Nephron progenitor cell (in vitro differentiated cells): Measurements from ENCODE around the gene KCNG1.
A peak's percentile ranks its signal among the peaks of the same experiment; 100 is the strongest.
"Not testable (repeated sequence)": the region's sequence is repeated elsewhere in the genome, so short reads cannot be mapped to it uniquely, and the experiment has no call there.

ENCODE experiments used
- DNase-seq: peaks from one replicate; pipeline ENCODE4 v3.0.0; 2021
- H3K27ac Mint-ChIP-seq: 2 replicates; pipeline ENCODE4 v1.8.0; 2021; ENCODE audit warnings: mild to moderate bottlenecking, moderate library complexity, mixed read lengths
- H3K27me3 Mint-ChIP-seq: 2 replicates; pipeline ENCODE4 v1.8.0; 2021; ENCODE audit warnings: mild to moderate bottlenecking, low read depth, mixed read lengths; ENCODE audit not compliant: poor library complexity
- H3K36me3 Mint-ChIP-seq: 2 replicates; pipeline ENCODE4 v1.8.0; 2021; ENCODE audit warnings: low read depth, mixed read lengths
- H3K4me1 Mint-ChIP-seq: 2 replicates; pipeline ENCODE4 v1.8.0; 2021; ENCODE audit warnings: mixed read lengths
- H3K4me3 Mint-ChIP-seq: 2 replicates; pipeline ENCODE4 v1.8.0; 2021; ENCODE audit warnings: mild to moderate bottlenecking, moderate library complexity, mixed read lengths
- H3K9me3 Mint-ChIP-seq: 2 replicates; pipeline ENCODE4 v1.8.0; 2021; ENCODE audit warnings: mild to moderate bottlenecking, moderate library complexity, mixed read lengths
- TF ChIP-seq, protein P1 (sequence below): fragments of 200-600 bp; sonication (generic); IDR thresholded peaks from 2 replicates; pipeline ENCODE4 v1.5.0; 2021; ENCODE audit warnings: antibody characterized with exemption

The KCNG1 gene

DNA sequence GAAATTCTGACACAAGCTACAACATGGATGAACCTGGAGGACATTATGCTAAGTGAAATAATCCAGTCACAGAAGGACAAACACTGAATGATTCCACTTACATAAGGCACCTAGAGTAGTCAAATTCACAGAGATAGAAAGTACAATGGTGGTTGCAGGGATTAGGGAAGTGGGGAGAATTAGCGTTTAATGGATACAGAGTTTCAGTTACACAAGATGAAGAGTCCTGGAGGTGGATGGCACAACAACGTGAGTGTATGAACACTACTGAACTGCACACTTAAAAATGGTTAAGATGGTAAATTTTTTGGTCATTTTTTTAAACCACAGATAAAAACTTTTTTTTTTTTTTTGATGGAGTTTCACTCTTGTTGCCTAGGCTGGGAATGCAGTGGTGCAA lies 39.6 kb downstream of the KCNG1 start:
- Mint-ChIP-seq H3K27ac (no peak overlapping the region), H3K4me1 (peaks cover 23% of the 10 kb centered on the region), H3K27me3 (peaks cover 37% of the 10 kb centered on the region), H3K36me3 (no peaks in the 10 kb centered on the region), H3K9me3 (no peaks in the 10 kb centered on the region), H3K4me3 (no peak overlapping the region)
- no peak for DNase-seq
- TF ChIP-seq, protein P1, sequence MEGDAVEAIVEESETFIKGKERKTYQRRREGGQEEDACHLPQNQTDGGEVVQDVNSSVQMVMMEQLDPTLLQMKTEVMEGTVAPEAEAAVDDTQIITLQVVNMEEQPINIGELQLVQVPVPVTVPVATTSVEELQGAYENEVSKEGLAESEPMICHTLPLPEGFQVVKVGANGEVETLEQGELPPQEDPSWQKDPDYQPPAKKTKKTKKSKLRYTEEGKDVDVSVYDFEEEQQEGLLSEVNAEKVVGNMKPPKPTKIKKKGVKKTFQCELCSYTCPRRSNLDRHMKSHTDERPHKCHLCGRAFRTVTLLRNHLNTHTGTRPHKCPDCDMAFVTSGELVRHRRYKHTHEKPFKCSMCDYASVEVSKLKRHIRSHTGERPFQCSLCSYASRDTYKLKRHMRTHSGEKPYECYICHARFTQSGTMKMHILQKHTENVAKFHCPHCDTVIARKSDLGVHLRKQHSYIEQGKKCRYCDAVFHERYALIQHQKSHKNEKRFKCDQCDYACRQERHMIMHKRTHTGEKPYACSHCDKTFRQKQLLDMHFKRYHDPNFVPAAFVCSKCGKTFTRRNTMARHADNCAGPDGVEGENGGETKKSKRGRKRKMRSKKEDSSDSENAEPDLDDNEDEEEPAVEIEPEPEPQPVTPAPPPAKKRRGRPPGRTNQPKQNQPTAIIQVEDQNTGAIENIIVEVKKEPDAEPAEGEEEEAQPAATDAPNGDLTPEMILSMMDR, result no peak

DNA sequence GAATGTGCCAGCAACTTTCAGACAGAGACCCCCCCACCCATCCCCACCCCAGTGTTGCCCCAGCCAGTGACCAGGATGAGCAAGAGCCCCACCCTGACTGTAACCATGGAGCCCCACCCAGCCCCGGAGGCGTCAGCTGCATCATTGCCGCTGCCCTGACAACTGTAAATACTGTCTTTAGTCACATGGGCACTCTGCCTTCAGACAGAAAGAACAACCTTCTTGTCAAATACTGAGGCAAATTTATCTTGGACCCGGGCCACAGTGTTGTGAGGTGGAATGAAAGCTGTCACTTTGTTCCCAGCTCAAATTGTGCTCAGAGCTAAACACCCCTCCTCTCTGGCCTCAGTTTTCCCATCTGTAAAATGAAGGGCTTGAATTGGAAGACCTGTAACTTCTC lies 40.5 kb downstream of the KCNG1 start:
- Mint-ChIP-seq H3K4me1 (peaks cover 33% of the 10 kb centered on the region), H3K9me3 (no peaks in the 10 kb centered on the region), H3K27ac (no peak overlapping the region), H3K27me3 (peaks cover 37% of the 10 kb centered on the region), H3K4me3 (no peak overlapping the region), H3K36me3 (no peaks in the 10 kb centered on the region)
- no peak for DNase-seq
- TF ChIP-seq, protein P1, result no peak

DNA sequence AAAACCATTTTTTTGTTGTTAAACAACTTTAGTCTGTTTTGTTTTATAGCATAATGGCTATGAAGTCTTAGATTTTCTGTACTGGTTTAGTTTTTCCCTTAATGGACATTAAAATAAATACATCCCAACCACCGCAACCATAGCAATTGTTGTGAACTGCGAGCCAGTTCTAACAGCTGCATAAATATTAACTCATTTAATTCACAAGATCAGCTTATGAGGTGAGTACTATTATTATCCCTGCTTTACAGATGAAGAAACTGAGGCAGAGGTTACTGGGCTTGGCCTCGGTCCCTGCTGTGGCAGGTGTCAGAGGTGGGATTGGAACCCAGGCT lies 41.2 kb downstream of the KCNG1 start:
- Mint-ChIP-seq H3K36me3 (no peaks in the 10 kb centered on the region), H3K27me3 (peaks cover 37% of the 10 kb centered on the region), H3K27ac (no peak overlapping the region), H3K9me3 (no peaks in the 10 kb centered on the region), H3K4me3 (no peak overlapping the region), H3K4me1 (peaks cover 40% of the 10 kb centered on the region)
- no peak for DNase-seq
- TF ChIP-seq, protein P1, result no peak

DNA sequence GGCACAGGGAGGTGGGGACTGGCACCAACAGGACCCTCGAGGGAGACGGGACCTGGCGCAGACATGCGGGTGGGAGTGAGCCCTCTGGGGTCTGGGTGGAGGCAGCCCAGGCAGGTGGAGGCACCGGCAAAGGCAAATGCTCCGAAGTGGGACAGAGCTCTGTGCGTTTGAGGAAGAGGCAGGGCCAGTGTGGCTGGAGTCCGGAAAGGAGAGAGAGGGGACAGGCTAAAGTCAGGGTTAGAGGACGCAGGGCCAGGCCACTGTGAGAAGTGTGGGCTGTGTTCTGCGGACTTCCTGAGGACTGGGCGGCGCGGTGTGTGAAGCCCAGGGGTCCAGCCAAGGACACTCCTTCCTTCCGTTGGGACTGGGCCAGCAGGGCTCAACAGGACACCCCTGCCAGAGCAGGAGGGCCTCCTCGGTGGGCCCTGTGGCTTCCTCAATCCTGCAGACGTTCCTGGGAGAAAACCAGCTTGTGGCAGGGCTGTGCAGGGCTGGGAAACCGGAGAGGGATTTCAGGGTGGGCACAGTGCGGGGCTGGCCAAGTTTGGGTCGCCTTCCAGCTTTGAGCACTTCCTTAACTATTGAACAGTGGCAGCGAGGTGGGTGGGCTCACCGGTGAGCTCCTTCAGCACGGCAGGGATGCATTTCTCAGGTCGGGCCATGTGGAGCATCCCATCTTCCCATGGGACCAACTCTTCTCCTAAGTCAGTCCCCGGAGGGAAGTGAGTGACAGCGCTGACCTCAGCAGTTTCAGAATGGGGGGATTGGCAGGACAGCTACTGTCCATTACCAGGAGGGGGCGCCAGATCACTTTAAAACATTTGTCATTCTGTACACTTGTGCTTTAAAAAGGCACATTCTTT lies 41.8 kb downstream of the KCNG1 start:
- Mint-ChIP-seq H3K27ac (no peak overlapping the region), H3K4me1 (peaks cover 42% of the 10 kb centered on the region), H3K4me3 (no peak overlapping the region), H3K9me3 (no peaks in the 10 kb centered on the region), H3K36me3 (no peaks in the 10 kb centered on the region), H3K27me3 (peaks cover 33% of the 10 kb centered on the region)
- TF ChIP-seq, protein P1, result peak; percentile 89
- DNase-seq, result peak; percentile 81

DNA sequence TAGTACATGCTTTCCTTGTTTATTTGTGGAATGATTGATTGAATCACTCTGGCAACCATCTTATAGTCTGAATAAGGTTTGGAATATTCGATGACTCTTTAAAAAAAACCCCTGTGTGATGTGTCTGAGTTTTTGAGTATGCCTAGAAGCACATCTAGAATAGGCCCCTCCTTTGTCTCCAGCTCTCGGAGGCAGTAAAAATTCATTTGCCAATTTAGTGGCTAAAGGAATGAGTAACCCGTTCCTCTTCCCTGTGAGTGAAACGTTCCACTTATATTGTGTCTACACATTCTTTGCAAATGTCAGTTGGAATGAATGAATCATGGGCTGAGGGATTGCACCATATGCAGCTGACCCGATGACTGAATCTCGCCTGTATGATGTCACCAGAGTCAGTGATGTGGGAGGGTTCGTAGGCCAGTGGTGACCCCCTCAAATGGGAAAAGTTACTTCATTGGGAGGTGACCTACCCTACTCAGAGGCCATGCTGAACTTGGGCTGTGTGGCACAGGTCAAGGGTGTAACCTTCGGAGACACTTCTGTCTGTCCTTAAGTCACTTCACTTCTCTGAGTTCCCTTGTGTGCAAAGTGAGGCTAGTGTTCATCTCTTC lies 42.7 kb downstream of the KCNG1 start:
- Mint-ChIP-seq H3K27me3 (peaks cover 33% of the 10 kb centered on the region), H3K4me3 (no peak overlapping the region), H3K4me1 (peaks cover 42% of the 10 kb centered on the region), H3K9me3 (peaks cover 5% of the 10 kb centered on the region), H3K36me3 (no peaks in the 10 kb centered on the region), H3K27ac (no peak overlapping the region)
- TF ChIP-seq, protein P1, result no peak
- no peak for DNase-seq

DNA sequence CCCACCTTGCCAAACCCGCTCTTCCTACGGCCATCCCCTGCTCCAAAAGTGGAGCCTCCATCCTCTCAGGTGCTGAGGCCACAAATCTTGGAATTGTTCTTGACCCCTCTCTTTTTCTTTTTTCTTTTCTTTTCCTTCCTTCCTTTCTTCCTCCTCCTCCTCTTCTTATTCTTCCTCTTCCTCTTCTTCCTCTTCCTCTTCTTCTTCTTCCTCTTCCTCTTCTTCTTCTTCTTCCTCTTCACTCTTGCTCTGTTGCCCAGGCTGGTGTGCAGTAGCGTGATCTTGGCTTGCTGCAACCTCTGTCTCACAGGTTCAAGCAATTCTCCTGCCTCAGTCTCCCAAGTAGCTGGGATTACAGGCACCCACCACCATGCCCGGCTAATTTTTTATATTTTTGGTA lies 44.4 kb downstream of the KCNG1 start:
- H3K36me3 Mint-ChIP-seq, DNase-seq: not testable (repeated sequence)
- peaks cover 42% of the 10 kb centered on the region for H3K4me1 Mint-ChIP-seq
- H3K4me3 Mint-ChIP-seq, result peak overlapping the region; percentile 9
- H3K27ac Mint-ChIP-seq, result peak overlapping the region; percentile 88
- H3K9me3 Mint-ChIP-seq, result peaks cover 10% of the 10 kb centered on the region
- H3K27me3 Mint-ChIP-seq, result peaks cover 34% of the 10 kb centered on the region
